GM12878 (cell line): ENCODE measurements around the gene ZNF608. TPM values are rescaled to one million over a fixed set of nuclear protein-coding genes. Genes with fewer than 3 reads are reported as not detected.

Experiments used
- ATAC-seq: fragments of 200-7000 bp; cut with Tn5 transposase; 3 replicates; pipeline ENCODE4 v1.9.1; 2020; ENCODE audit warnings: mild to moderate bottlenecking, moderate library complexity
- BruUV-seq: library from RNA; stranded (reverse); fragments of 400-500 nt; replicated peaks from 2 replicates; lab custom pipeline; 2021; lab: Mats Ljungman, UMichigan
- CTCF ChIA-PET: fragments of 300-600 bp; sonication (Branson Sonifier 250); formaldehyde crosslinking; extraction: SDS; loops from one replicate; lab custom pipeline; 2021; ENCODE audit warnings: inconsistent platforms; lab: Yijun Ruan, JAX
- POLR2A ChIA-PET: fragments of 350-600 bp; formaldehyde crosslinking; extraction: SDS; loops from one replicate; lab custom pipeline; 2021; ENCODE audit warnings: inconsistent platforms; lab: Charles Lee
- RAD21 ChIA-PET: fragments of 300-600 bp; sonication (Branson Sonifier 250); formaldehyde crosslinking; loops from one replicate; lab custom pipeline; 2023; ENCODE audit warnings: antibody characterized with exemption; ENCODE audit not compliant: unreplicated experiment; lab: Charles Lee
- SMC1A ChIA-PET: fragments of 300-600 bp; sonication (Branson Sonifier 250); formaldehyde crosslinking; loops from one replicate; lab custom pipeline; 2023; ENCODE audit not compliant: unreplicated experiment, uncharacterized antibody; lab: Charles Lee
- DNase-seq: peaks from one replicate; pipeline ENCODE4 v3.0.0-alpha.2; 2011; ENCODE audit warnings: low read depth, low spot score
- FAIRE-seq: peaks from 3 replicates; lab custom pipeline; 2011; peaks lifted over from hg19 to GRCh38; lab: Jason Lieb, UNC
- H2AFZ ChIP-seq: 2 replicates; pipeline ENCODE4 v1.6.0; 2011; ENCODE audit warnings: low read depth, low read length, control low read depth; ENCODE audit not compliant: control insufficient read depth
- H3K27ac ChIP-seq: 2 replicates; pipeline ENCODE4 v1.5.1; 2011; ENCODE audit warnings: control low read depth; ENCODE audit not compliant: control insufficient read depth, insufficient read depth
- H3K27me3 ChIP-seq, 2 experiments: replicated peaks in 1 of 2; 2 replicates each; pipeline versions ENCODE4 v1.6.0 to v1.6.1; 2011; ENCODE audit warnings: low read length in 1 of 2; ENCODE audit not compliant: control insufficient read depth in 2 of 2, insufficient read depth in 2 of 2
- H3K36me3 ChIP-seq, 2 experiments: 2 replicates each; pipeline ENCODE4 v1.5.1; 2011; ENCODE audit warnings: low read length in 1 of 2; ENCODE audit not compliant: control insufficient read depth in 2 of 2, insufficient read depth in 2 of 2
- H3K4me1 ChIP-seq: 2 replicates; pipeline ENCODE4 v1.6.1; 2011; ENCODE audit warnings: mild to moderate bottlenecking, low read length, moderate library complexity, mixed read lengths; ENCODE audit not compliant: control insufficient read depth, insufficient read depth
- H3K4me2 ChIP-seq: 2 replicates; pipeline ENCODE4 v1.6.0; 2011; ENCODE audit warnings: control low read depth; ENCODE audit not compliant: control insufficient read depth, insufficient read depth
- H3K4me3 ChIP-seq: fragments of 200-600 bp; sonication (generic); 2 replicates; pipeline ENCODE4 v1.5.1; 2016
- H3K79me2 ChIP-seq: 2 replicates; pipeline ENCODE4 v1.6.0; 2011; ENCODE audit warnings: low read length; ENCODE audit not compliant: control insufficient read depth, insufficient read depth
- H3K9ac ChIP-seq: 2 replicates; pipeline ENCODE4 v1.8.0; 2011; ENCODE audit warnings: low read length, control low read depth, mixed read lengths; ENCODE audit not compliant: control insufficient read depth, insufficient read depth
- H3K9me3 ChIP-seq: replicated peaks from 3 replicates; pipeline ENCODE4 v1.5.1; 2011; ENCODE audit warnings: mild to moderate bottlenecking, low read length; ENCODE audit not compliant: control insufficient read depth, insufficient read depth
- H4K20me1 ChIP-seq: 2 replicates; pipeline ENCODE4 v1.6.0; 2011; ENCODE audit not compliant: control insufficient read depth, insufficient read depth
- FOXK2 ChIP-seq: fragments of 450-650 bp; IDR thresholded peaks from 2 replicates; pipeline ENCODE4 v1.6.1; 2017; ENCODE audit warnings: mild to moderate bottlenecking, moderate library complexity
- NFXL1 ChIP-seq: fragments of 450-650 bp; IDR thresholded peaks from 2 replicates; pipeline ENCODE4 v1.6.1; 2017; ENCODE audit warnings: antibody characterized with exemption, mild to moderate bottlenecking, borderline replicate concordance
- SPI1 ChIP-seq: IDR thresholded peaks from 2 replicates; pipeline ENCODE4 v1.6.1; 2011; ENCODE audit warnings: low read depth, mild to moderate bottlenecking, low read length, moderate library complexity, borderline replicate concordance; ENCODE audit not compliant: insufficient read depth
- ZNF217 ChIP-seq: fragments of 450-650 bp; IDR thresholded peaks from 2 replicates; pipeline ENCODE4 v1.6.1; 2017; ENCODE audit warnings: antibody characterized with exemption, mild to moderate bottlenecking
- WGBS: methylation state at CpG from one replicate; pipeline ENCODE4 v1.1.6; 2016; ENCODE audit warnings: low lambda C conversion rate; ENCODE audit not compliant: insufficient replicate concordance, insufficient coverage; ENCODE audit errors: missing lambda C conversion rate; 5-methylcytosine and 5-hydroxymethylcytosine counted together
- in situ Hi-C: fragments of 300-500 bp; cut with MboI; formaldehyde crosslinking; loops from 9 replicates; pipeline ENCODE4 v1.14.3; 2018; ENCODE audit warnings: mixed read lengths
- intact Hi-C: fragments of 100-400 bp; cut with micrococcal nuclease; formaldehyde crosslinking; loops from one replicate; pipeline ENCODE4 v1.14.2; 2022; ENCODE audit not compliant: unreplicated experiment
- polyA plus RNA-seq, 11 experiments: library from polyadenylated mRNA; depleted of rRNA in 4 of 11; unstranded in 6 of 11; stranded (reverse) in 5 of 11; fragments of >200 nt; fragmentation: Nextera tagmentation in 4 of 11; fragmentation: Illumina TruSeq in 1 of 11; extraction: Ambion mirVana in 4 of 11; extraction: Trizol in 1 of 11; gene quantifications; 1 replicate in 1 of 11; 2 replicates in 10 of 11; pipeline versions ENCODE4 v1.2.1 to v1.2.3, GENCODE V29; 2011 to 2016; ENCODE audit warnings: inconsistent platforms in 2 of 11, missing spikeins in 2 of 11, low read depth in 1 of 11
- total RNA-seq, 4 experiments: library from RNA; depleted of rRNA in 3 of 4; stranded (reverse); fragments of >200 nt in 3 of 4; fragmentation: Illumina TruSeq in 1 of 4; extraction: Trizol in 1 of 4; gene quantifications; 2 replicates each; pipeline versions ENCODE4 v1.2.1 to v1.2.3, GENCODE V29; 2013 to 2021

The ZNF608 gene
- total and polyA plus RNA-seq, 10 of the 15 experiments (the other 5 are each of a cell fraction or from before 2014, with no cell fraction given) = 0.19 to 6.7 (median 0.64) TPM

GRCh38 chr5:124783794-124784193, 37.4 kb upstream of the ZNF608 start:
- Histone ChIP-seq H3K4me2 (no peak overlapping the region), H3K27me3 (no peaks in the 10 kb centered on the region), H3K9me3 (no peaks in the 10 kb centered on the region; the same call in 2 of the 3 replicates), H3K9ac (no peak overlapping the region), H3K79me2 (no peaks in the 10 kb centered on the region), H2AFZ (no peak overlapping the region), H3K4me3 (no peak overlapping the region), H4K20me1 (no peaks in the 10 kb centered on the region), H3K36me3 (no peaks in the 10 kb centered on the region), H3K4me1 (no peaks in the 10 kb centered on the region), H3K27ac (no peak overlapping the region)
- FAIRE-seq (no peak), DNase-seq (no peak), ATAC-seq (no peak)
- RAD21 ChIA-PET = no interaction called here
- intact Hi-C loops = no loop called here
- in situ Hi-C loops = no loop called here
- POLR2A ChIA-PET = interaction anchor here (0.5 kb wide), 1 partner anchor 51 kb away, joined by 4 read pairs; no protein-coding TSS in a partner anchor
- CTCF ChIA-PET = interaction anchor here (1.7 kb wide), 1 partner anchor 10 kb away, joined by 6 read pairs; no protein-coding TSS in a partner anchor
- no TSS peak for BruUV-seq
- 90% methylated on average over 2 of the region's 2 CpGs for WGBS
- SMC1A ChIA-PET = interaction anchor here (0.9 to 1.4 kb wide), 2 partner anchors 9 to 42 kb away, joined by 3 to 4 read pairs; no protein-coding TSS in a partner anchor
- no peak for TF ChIP-seq FOXK2
- no peak for TF ChIP-seq ZNF217

- no peaks in the 10 kb centered on the region for H3K27me3 ChIP-seq
- TF ChIP-seq SPI1 (peak; percentile 6; the same call in 1 of the 2 replicates), NFXL1 (no peak)
- intact Hi-C loops (no loop called here), in situ Hi-C loops (no loop called here)
- H3K4me1 ChIP-seq = no peaks in the 10 kb centered on the region
- peak; percentile 22; the same call in 2 of the 3 replicates for ATAC-seq
- no peaks in the 10 kb centered on the region for H3K36me3 ChIP-seq
- FAIRE-seq = no peak
- no peak overlapping the region for H3K4me2 ChIP-seq
- no TSS peak for BruUV-seq
- H3K79me2 ChIP-seq = no peaks in the 10 kb centered on the region
- H3K9ac ChIP-seq = no peak overlapping the region
- no peak overlapping the region for H3K4me3 ChIP-seq
- POLR2A ChIA-PET = interaction anchor here (0.5 kb wide), 1 partner anchor 50 kb away, joined by 4 read pairs; no protein-coding TSS in a partner anchor
- SMC1A ChIA-PET = no interaction called here
- H4K20me1 ChIP-seq = no peaks in the 10 kb centered on the region
- CTCF ChIA-PET = no interaction called here
- RAD21 ChIA-PET = no interaction called here
- WGBS = 44% methylated on average over 3 of the region's 3 CpGs
- H3K9me3 ChIP-seq = no peaks in the 10 kb centered on the region; the same call in 2 of the 3 replicates
- no peak overlapping the region for H3K27ac ChIP-seq
- DNase-seq = no peak
- H2AFZ ChIP-seq = no peak overlapping the region
These were observed 36.8 kb upstream of the ZNF608 start for GRCh38 chr5:124783285-124783684.
